HepG2 (cell line): ENCODE data around the gene HDGFL2. TPM values are rescaled to one million over a fixed set of nuclear protein-coding genes. Genes with fewer than 3 reads are reported as not detected.

Source experiments
- ARID4A ChIP-seq: sonication (generic); formaldehyde crosslinking; IDR thresholded peaks from 2 replicates; pipeline ENCODE4 v1.5.0; 2020; ENCODE audit warnings: mild to moderate bottlenecking, missing genetic modification reagents, borderline replicate concordance
- DRAP1 ChIP-seq: IDR thresholded peaks from 2 replicates; pipeline ENCODE4 v1.6.1; 2016; ENCODE audit warnings: missing genetic modification reagents, missing compliant biosample characterization
- FOXC1 ChIP-seq: sonication (generic); formaldehyde crosslinking; IDR thresholded peaks from 2 replicates; pipeline ENCODE4 v1.8.0; 2022; ENCODE audit warnings: mild to moderate bottlenecking, missing genetic modification reagents, borderline replicate concordance
- FOXK2 ChIP-seq: fragments of 450-650 bp; IDR thresholded peaks from 2 replicates; pipeline ENCODE4 v1.6.1; 2016
- HOXD1 ChIP-seq: sonication (generic); formaldehyde crosslinking; IDR thresholded peaks from 2 replicates; pipeline ENCODE4 v1.5.0; 2020; ENCODE audit warnings: missing genetic modification reagents
- SALL1 ChIP-seq: sonication (generic); formaldehyde crosslinking; IDR thresholded peaks from 2 replicates; pipeline ENCODE4 v1.8.0; 2022; ENCODE audit warnings: mild to moderate bottlenecking, missing genetic modification reagents
- SIN3A ChIP-seq: IDR thresholded peaks from 2 replicates; pipeline ENCODE4 v1.6.1; 2011; ENCODE audit warnings: low read depth, mild to moderate bottlenecking, control low read depth, low read length, borderline replicate concordance
- SNAPC4 ChIP-seq: sonication (generic); formaldehyde crosslinking; IDR thresholded peaks from 2 replicates; pipeline ENCODE4 v1.4.0; 2020; ENCODE audit warnings: mild to moderate bottlenecking, missing genetic modification reagents
- WIZ ChIP-seq: sonication (generic); formaldehyde crosslinking; IDR thresholded peaks from 2 replicates; pipeline ENCODE4 v1.5.1; 2020; ENCODE audit warnings: mild to moderate bottlenecking, missing genetic modification reagents
- ZFX ChIP-seq: sonication (generic); formaldehyde crosslinking; IDR thresholded peaks from 2 replicates; pipeline ENCODE4 v1.4.0; 2020; ENCODE audit warnings: mild to moderate bottlenecking, low read depth, missing genetic modification reagents, moderate library complexity
- ZNF18 ChIP-seq: sonication (generic); formaldehyde crosslinking; IDR thresholded peaks from 2 replicates; pipeline ENCODE4 v1.8.0; 2022; ENCODE audit warnings: mild to moderate bottlenecking, missing genetic modification reagents; ENCODE audit not compliant: insufficient replicate concordance
- ZNF574 ChIP-seq: sonication (generic); formaldehyde crosslinking; IDR thresholded peaks from 2 replicates; pipeline ENCODE4 v1.4.0; 2020; ENCODE audit warnings: missing genetic modification reagents
- ZNF788 ChIP-seq: sonication (generic); formaldehyde crosslinking; IDR thresholded peaks from 2 replicates; pipeline ENCODE4 v1.5.0; 2020; ENCODE audit warnings: mild to moderate bottlenecking, missing genetic modification reagents, borderline replicate concordance
- polyA plus RNA-seq, 8 experiments: library from polyadenylated mRNA; depleted of rRNA in 3 of 8; stranded (reverse) in 7 of 8; unstranded in 1 of 8; fragments of >200 nt; fragmentation: Illumina TruSeq in 4 of 8; extraction: Trizol in 4 of 8; gene quantifications; 2 replicates each; pipeline versions ENCODE4 v1.2.1 to v1.2.3, GENCODE V29; 2011 to 2016; ENCODE audit warnings: low read depth in 4 of 8, missing spikeins in 1 of 8, mixed read lengths in 1 of 8; ENCODE audit not compliant: insufficient read depth in 1 of 8
- total RNA-seq, 5 experiments: library from RNA; depleted of rRNA; stranded (reverse); fragments of >200 nt; fragmentation: Illumina TruSeq; extraction: Trizol; gene quantifications; 2 replicates each; pipeline ENCODE4 v1.2.3, GENCODE V29; 2016; ENCODE audit warnings: low read depth in 1 of 5

HDGFL2 gene
- total and polyA plus RNA-seq, 2 of the 13 experiments (the other 11 are each of a cell fraction or from before 2014, with no cell fraction given) = 20.0 to 51.1 TPM

DNA sequence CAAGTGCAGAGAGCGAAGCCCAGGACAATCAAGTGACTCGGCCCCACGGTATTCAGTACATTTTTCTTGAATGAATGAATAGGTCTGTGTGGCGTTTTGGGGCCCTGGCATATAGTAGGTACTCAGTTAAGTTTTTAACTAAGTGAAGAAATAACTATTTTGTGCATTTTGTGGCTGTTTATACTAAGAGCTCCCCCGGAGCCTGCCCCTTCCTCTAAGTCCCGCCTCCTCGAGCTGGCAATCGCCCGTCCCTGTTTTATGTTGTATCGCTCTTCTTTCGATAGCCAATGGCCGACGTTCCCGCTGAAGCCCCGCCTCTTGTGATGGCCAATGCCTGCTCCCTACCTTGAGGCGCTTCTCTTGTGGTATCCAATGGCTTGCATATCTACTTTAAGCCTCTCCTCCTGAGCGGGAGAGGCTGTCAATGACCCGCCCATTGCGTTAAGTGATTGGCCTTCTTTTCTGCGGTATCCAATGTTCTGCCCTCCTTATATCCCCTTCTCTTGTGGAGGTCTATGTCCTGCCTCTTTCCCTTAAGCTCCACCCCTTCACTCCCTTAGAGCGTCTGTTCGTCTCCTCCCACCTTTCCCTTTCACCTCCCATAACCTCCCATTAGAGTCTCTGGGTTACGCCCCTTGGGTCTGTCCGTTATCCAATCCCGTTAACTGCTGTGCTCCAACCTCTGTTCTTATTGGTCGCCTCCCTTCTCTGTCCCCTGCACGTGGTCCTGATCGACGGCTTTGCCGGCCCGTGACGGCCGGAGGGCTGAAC is 509 bp upstream of the HDGFL2 start (continued):
- TF ChIP-seq SNAPC4 (CRISPR knock-in tag) (no peak), HOXD1 (no peak), SIN3A (0 out of 2 replicates have a peak, but pooled peaks have one; percentile 40), FOXC1 (CRISPR knock-in tag) (0 out of 2 replicates have a peak, but pooled peaks have one; percentile 12), FOXK2 (peak; percentile 4; the same call in 1 of the 2 replicates), DRAP1 (peak; percentile 93), ZFX (CRISPR knock-in tag) (0 out of 2 replicates have a peak, but pooled peaks have one; percentile 1), WIZ (no peak), ZNF574 (CRISPR knock-in tag) (peak; percentile 75), ZNF788 (CRISPR knock-in tag) (0 out of 2 replicates have a peak, but pooled peaks have one; percentile 38), ZNF18 (CRISPR knock-in tag) (no peak), ARID4A (CRISPR knock-in tag) (peak; percentile 59; the same call in 1 of the 2 replicates), SALL1 (CRISPR knock-in tag) (0 out of 2 replicates have a peak, but pooled peaks have one; percentile 18)
